Uterus (tissue), 2 donors: ENCODE results near the gene ARHGEF16.

Experiments
- CTCF ChIP-seq, 4 experiments: fragments of 200-600 bp in 2 of 4; fragments of 450-650 bp in 2 of 4; sonication (generic) in 2 of 4; IDR thresholded peaks; one replicate each; pipeline ENCODE4 v1.5.1; 2016 to 2019; ENCODE audit warnings: antibody characterized with exemption in 4 of 4, mild to moderate bottlenecking in 2 of 4, moderate library complexity in 1 of 4
- POLR2A ChIP-seq, 2 donors: fragments of 450-650 bp; IDR thresholded peaks; one replicate each; pipeline ENCODE4 v1.6.1; 2016; ENCODE audit warnings: antibody characterized with exemption in 2 of 2, mild to moderate bottlenecking in 1 of 2, moderate library complexity in 1 of 2

- no peak for TF ChIP-seq CTCF (IDR thresholded peaks at IDR 0.05)
- no peak for TF ChIP-seq POLR2A (IDR thresholded peaks at IDR 0.05)
These were observed 14.0 kb downstream of the ARHGEF16 start for GRCh38 chr1:3468236-3469103.
